Upper lobe of left lung (tissue), 4 donors: ENCODE results near the gene RECQL5.

Source experiments
- EP300 ChIP-seq, 4 donors: sonication (generic); formaldehyde crosslinking; IDR thresholded peaks; one replicate each; pipeline ENCODE4 v1.5.1; 2017; ENCODE audit warnings: antibody characterized with exemption in 4 of 4, control low read depth in 2 of 4
- POLR2A ChIP-seq, 4 donors: fragments of 450-650 bp; IDR thresholded peaks; one replicate each; pipeline ENCODE4 v1.5.1; 2016 to 2017; ENCODE audit warnings: antibody characterized with exemption in 4 of 4, mild to moderate bottlenecking in 2 of 4
- POLR2AphosphoS5 ChIP-seq, 2 donors: sonication (generic); formaldehyde crosslinking; IDR thresholded peaks; one replicate each; pipeline ENCODE4 v1.5.1; 2017; ENCODE audit warnings: antibody characterized with exemption in 2 of 2
- TF ChIP-seq, protein P1 (sequence below), 6 experiments: fragments of 450-650 bp in 4 of 6; fragments of 200-600 bp in 2 of 6; sonication (generic) in 2 of 6; IDR thresholded peaks; one replicate each; pipeline ENCODE4 v1.5.1; 2016 to 2019; ENCODE audit warnings: antibody characterized with exemption in 6 of 6

DNA sequence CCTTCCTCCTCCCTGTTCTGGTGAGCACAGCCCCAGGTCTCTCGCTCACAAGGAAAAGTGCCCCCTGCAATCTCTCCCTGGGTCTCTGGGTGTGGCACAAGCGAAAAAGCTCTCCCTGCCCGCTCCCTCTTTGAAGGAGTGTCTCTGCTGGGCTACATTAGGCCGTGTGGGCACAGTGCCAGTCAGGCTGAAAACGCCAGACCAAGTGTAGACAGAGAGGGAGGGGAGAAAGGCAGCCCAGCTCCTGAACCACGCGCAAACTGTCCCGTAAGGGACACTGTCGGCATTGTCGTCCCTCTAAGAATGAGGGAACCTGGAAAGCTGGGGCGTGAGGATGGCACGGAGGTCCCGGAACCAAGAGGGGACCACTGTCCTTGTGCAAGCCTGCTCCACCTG is 29.8 kb downstream of the RECQL5 start:
- TF ChIP-seq, protein P1, sequence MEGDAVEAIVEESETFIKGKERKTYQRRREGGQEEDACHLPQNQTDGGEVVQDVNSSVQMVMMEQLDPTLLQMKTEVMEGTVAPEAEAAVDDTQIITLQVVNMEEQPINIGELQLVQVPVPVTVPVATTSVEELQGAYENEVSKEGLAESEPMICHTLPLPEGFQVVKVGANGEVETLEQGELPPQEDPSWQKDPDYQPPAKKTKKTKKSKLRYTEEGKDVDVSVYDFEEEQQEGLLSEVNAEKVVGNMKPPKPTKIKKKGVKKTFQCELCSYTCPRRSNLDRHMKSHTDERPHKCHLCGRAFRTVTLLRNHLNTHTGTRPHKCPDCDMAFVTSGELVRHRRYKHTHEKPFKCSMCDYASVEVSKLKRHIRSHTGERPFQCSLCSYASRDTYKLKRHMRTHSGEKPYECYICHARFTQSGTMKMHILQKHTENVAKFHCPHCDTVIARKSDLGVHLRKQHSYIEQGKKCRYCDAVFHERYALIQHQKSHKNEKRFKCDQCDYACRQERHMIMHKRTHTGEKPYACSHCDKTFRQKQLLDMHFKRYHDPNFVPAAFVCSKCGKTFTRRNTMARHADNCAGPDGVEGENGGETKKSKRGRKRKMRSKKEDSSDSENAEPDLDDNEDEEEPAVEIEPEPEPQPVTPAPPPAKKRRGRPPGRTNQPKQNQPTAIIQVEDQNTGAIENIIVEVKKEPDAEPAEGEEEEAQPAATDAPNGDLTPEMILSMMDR (IDR thresholded peaks at IDR 0.05) = no peak
- TF ChIP-seq POLR2A (IDR thresholded peaks at IDR 0.05) (no peak), EP300 (IDR thresholded peaks at IDR 0.05) (no peak), POLR2AphosphoS5 (IDR thresholded peaks at IDR 0.05) (no peak)
